SU-DHL-6 (cell line): ENCODE measurements around the gene INSL3.

ENCODE experiments used
- EZH2phosphoT487 ChIP-seq: fragments of 200-600 bp; sonication (generic), shearing (Covaris generic); conservative IDR thresholded peaks from 2 replicates; pipeline ENCODE4 v1.6.1; 2018; ENCODE audit warnings: mild to moderate bottlenecking, antibody characterized with exemption, low read length, moderate library complexity, mixed read lengths
- TF ChIP-seq, protein P1 (sequence below): fragments of 200-600 bp; sonication (generic); IDR thresholded peaks from one replicate; pipeline ENCODE4 v1.5.1; 2017; ENCODE audit warnings: antibody characterized with exemption, mild to moderate bottlenecking, low read length, moderate library complexity; ENCODE audit not compliant: insufficient read depth, poor library complexity, severe bottlenecking

DNA sequence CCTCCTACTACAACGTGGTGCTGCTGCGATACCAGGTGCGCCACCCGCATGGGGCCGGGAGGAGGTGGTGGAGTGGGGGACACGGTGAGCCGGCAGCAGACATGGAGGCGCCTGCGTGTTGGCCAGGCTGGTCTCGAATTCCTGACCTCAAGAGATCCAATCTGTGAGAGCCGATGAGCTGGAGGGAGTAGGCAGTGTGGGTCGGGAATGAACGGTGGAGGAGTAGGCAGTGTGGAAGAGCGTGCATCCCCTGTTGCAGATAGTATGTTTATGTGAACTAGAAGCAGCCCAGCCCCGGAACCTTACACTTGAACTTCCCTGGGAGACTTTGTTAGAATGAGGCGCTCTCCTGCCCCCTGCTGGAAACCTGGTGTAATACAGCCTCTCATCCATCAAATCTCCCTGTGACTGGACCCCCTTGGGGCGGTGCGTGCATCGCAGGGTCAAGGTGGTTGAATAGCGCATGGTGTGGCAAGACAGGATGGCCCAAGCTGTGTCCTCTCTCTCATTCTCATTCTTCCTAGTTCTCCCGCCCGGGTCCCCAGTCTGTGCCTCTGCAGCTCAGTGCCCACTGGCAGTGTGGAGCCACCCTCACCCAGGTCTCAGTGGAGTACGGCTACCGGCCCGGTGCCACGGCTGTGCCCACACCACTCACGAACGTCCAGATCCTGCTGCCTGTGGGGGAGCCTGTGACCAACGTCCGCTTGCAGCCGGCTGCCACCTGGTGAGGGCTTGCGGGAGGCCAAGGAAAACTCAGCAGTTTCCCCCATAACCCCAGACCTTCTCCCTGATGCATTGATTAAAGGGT is 36.9 kb downstream of the INSL3 start:
- TF ChIP-seq, protein P1, sequence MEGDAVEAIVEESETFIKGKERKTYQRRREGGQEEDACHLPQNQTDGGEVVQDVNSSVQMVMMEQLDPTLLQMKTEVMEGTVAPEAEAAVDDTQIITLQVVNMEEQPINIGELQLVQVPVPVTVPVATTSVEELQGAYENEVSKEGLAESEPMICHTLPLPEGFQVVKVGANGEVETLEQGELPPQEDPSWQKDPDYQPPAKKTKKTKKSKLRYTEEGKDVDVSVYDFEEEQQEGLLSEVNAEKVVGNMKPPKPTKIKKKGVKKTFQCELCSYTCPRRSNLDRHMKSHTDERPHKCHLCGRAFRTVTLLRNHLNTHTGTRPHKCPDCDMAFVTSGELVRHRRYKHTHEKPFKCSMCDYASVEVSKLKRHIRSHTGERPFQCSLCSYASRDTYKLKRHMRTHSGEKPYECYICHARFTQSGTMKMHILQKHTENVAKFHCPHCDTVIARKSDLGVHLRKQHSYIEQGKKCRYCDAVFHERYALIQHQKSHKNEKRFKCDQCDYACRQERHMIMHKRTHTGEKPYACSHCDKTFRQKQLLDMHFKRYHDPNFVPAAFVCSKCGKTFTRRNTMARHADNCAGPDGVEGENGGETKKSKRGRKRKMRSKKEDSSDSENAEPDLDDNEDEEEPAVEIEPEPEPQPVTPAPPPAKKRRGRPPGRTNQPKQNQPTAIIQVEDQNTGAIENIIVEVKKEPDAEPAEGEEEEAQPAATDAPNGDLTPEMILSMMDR, result peak; percentile 85
- TF ChIP-seq EZH2phosphoT487, result no peak
